ENCODE results near the gene JAK1. TPM values are rescaled to one million over a fixed set of nuclear protein-coding genes. Genes with fewer than 3 reads are reported as not detected.

JAK1 gene
- total and polyA plus RNA-seq, 10 donors = 46.6 to 270 (median 205) TPM

- peak overlapping the region in 5 of 8 donors; percentile 18 to 49 (median 30) for H3K27ac ChIP-seq
- no peak for DNase-seq
- TF ChIP-seq, protein P1, sequence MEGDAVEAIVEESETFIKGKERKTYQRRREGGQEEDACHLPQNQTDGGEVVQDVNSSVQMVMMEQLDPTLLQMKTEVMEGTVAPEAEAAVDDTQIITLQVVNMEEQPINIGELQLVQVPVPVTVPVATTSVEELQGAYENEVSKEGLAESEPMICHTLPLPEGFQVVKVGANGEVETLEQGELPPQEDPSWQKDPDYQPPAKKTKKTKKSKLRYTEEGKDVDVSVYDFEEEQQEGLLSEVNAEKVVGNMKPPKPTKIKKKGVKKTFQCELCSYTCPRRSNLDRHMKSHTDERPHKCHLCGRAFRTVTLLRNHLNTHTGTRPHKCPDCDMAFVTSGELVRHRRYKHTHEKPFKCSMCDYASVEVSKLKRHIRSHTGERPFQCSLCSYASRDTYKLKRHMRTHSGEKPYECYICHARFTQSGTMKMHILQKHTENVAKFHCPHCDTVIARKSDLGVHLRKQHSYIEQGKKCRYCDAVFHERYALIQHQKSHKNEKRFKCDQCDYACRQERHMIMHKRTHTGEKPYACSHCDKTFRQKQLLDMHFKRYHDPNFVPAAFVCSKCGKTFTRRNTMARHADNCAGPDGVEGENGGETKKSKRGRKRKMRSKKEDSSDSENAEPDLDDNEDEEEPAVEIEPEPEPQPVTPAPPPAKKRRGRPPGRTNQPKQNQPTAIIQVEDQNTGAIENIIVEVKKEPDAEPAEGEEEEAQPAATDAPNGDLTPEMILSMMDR (IDR thresholded peaks at IDR 0.05 in 8 of 11, conservative IDR thresholded peaks at IDR 0.05 in 3 of 11) = no peak
- TF ChIP-seq POLR2AphosphoS5 (IDR thresholded peaks at IDR 0.05) = no peak
- TF ChIP-seq POLR2A (IDR thresholded peaks at IDR 0.05) = no peak
- H3K9me3 ChIP-seq = no peaks in the 10 kb centered on the region
- intact Hi-C loops (cut with DNase I; ENCODE audit: low total_unique reads) = no loop called here
- no peaks in the 10 kb centered on the region for H3K36me3 ChIP-seq
- H3K4me1 ChIP-seq = peaks cover 44 to 98% (median 93%) of the 10 kb centered on the region in 6 donors
- WGBS, 5 donors = 18 to 28% (median 26%) methylated on average over 3 of the region's 3 CpGs
- H3K4me3 ChIP-seq = peak overlapping the region in 1 of 8 donors; percentile 0
- H3K27me3 ChIP-seq (replicated peaks in 1 of 7) = no peaks in the 10 kb centered on the region
These were observed 17.2 kb downstream of the JAK1 start for GRCh38 chr1:64948905-64949833.

DNA sequence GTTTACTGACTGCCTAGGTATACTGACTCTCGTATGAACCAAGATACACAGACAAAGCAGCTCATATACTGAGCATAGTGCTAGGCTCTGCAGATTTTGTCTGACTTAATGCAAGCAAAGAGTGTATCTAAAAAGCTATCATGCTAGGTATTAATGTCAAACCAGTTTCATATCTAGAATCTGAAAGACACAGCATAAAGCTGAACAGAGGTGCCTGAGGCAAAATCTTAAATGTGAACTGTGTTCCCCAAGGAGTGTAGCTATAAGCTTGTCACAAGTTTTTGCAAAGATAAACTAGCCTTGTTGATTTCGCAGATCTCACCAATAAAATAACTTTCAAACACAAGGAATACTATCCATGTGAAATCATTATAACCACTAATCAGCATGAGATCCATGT is 18.1 kb downstream of the JAK1 start:
- H3K4me1 ChIP-seq = peaks cover 42 to 96% (median 84%) of the 10 kb centered on the region in 6 donors
- no peak for DNase-seq
- TF ChIP-seq POLR2A (IDR thresholded peaks at IDR 0.05) (no peak), POLR2AphosphoS5 (IDR thresholded peaks at IDR 0.05) (no peak)
- TF ChIP-seq, protein P1 (IDR thresholded peaks at IDR 0.05 in 8 of 11, conservative IDR thresholded peaks at IDR 0.05 in 3 of 11) = no peak
- intact Hi-C loops (cut with DNase I; ENCODE audit: low total_unique reads) = no loop called here
- H3K27ac ChIP-seq = peak overlapping the region in 1 of 8 donors; percentile 49
- no peaks in the 10 kb centered on the region for H3K27me3 ChIP-seq (replicated peaks in 1 of 7)
- H3K9me3 ChIP-seq = no peaks in the 10 kb centered on the region
- no peaks in the 10 kb centered on the region for H3K36me3 ChIP-seq
- WGBS, 5 donors = 84 to 94% (median 89%) methylated on average over 2 of the region's 2 CpGs
- no peak overlapping the region for H3K4me3 ChIP-seq

- TF ChIP-seq, protein P1 (IDR thresholded peaks at IDR 0.05 in 8 of 11, conservative IDR thresholded peaks at IDR 0.05 in 3 of 11) = no peak
- no peak for TF ChIP-seq POLR2A (IDR thresholded peaks at IDR 0.05)
- no peak for TF ChIP-seq POLR2AphosphoS5 (IDR thresholded peaks at IDR 0.05)
- WGBS, 5 donors = 0 to 46% (median 24%) methylated on average over 1 of the region's 1 CpG
- H3K4me1 ChIP-seq = peaks cover 38 to 96% (median 84%) of the 10 kb centered on the region in 6 donors
- H3K9me3 ChIP-seq = no peaks in the 10 kb centered on the region
- no peaks in the 10 kb centered on the region for H3K27me3 ChIP-seq (replicated peaks in 1 of 7)
- no peak overlapping the region for H3K4me3 ChIP-seq
- intact Hi-C loops (cut with DNase I; ENCODE audit: low total_unique reads) = no loop called here
- H3K27ac ChIP-seq = no peak overlapping the region
- H3K36me3 ChIP-seq = no peaks in the 10 kb centered on the region
- no peak for DNase-seq
These were observed 19.4 kb downstream of the JAK1 start for GRCh38 chr1:64946916-64947315.

DNA sequence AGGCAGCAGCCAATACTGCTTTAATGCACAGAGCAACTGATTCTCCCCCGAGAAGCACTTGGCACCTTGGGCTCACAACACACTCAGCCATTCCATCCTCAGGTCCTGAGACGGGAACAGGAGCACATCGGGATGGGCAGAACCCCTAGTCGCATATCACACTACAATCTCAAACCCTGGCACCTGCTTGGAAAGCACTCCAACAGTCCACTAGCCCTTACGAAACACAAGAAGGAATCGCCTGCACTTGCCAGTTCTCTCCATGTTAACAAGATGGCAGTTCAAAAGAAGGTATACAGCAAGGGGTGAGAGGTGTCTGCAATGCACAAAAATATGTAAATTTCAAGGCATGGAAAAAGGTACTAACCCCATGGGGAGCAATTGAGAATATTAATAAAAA is 21.4 kb downstream of the JAK1 start:
- Histone ChIP-seq H3K4me1 (peaks cover 43 to 98% (median 87%) of the 10 kb centered on the region in 6 donors), H3K9me3 (no peaks in the 10 kb centered on the region), H3K36me3 (no peaks in the 10 kb centered on the region), H3K27ac (no peak overlapping the region), H3K4me3 (no peak overlapping the region), H3K27me3 (replicated peaks in 1 of 7) (no peaks in the 10 kb centered on the region)
- TF ChIP-seq POLR2AphosphoS5 (IDR thresholded peaks at IDR 0.05) = no peak
- TF ChIP-seq, protein P1 (IDR thresholded peaks at IDR 0.05 in 8 of 11, conservative IDR thresholded peaks at IDR 0.05 in 3 of 11) = no peak
- TF ChIP-seq POLR2A (IDR thresholded peaks at IDR 0.05) = no peak
- 91 to 96% (median 93%) methylated on average over 6 of the region's 6 CpGs for WGBS, 5 donors
- no peak for DNase-seq
- intact Hi-C loops (cut with DNase I; ENCODE audit: low total_unique reads) = no loop called here

All from spleen (tissue), 11 donors.